ENCODE data around the gene DST.

The DST gene

DNA sequence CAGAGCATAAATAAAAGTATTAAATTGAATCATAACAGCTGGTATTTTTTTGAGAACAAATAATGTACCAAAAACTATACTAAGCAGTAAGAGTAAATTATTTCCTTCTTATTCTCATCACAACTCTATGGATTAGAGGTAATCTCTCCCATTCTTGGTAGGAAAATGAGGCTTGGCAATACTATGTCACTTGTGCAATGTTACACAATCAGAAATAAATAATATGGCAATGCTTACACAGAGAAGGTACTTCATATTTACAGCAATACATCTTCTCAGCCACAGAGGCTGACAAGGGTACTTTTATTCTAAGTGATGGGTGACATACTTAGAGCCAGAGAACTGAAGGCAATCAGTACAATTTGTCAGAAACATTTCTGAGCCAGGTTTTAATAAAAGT is 3.9 kb downstream of the DST start:
- TF ChIP-seq, protein P1, sequence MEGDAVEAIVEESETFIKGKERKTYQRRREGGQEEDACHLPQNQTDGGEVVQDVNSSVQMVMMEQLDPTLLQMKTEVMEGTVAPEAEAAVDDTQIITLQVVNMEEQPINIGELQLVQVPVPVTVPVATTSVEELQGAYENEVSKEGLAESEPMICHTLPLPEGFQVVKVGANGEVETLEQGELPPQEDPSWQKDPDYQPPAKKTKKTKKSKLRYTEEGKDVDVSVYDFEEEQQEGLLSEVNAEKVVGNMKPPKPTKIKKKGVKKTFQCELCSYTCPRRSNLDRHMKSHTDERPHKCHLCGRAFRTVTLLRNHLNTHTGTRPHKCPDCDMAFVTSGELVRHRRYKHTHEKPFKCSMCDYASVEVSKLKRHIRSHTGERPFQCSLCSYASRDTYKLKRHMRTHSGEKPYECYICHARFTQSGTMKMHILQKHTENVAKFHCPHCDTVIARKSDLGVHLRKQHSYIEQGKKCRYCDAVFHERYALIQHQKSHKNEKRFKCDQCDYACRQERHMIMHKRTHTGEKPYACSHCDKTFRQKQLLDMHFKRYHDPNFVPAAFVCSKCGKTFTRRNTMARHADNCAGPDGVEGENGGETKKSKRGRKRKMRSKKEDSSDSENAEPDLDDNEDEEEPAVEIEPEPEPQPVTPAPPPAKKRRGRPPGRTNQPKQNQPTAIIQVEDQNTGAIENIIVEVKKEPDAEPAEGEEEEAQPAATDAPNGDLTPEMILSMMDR (IDR thresholded peaks at IDR 0.05; ENCODE audit: low read depth, low read length), result no peak
- H3K4me3 ChIP-seq (replicated peaks in 1 of 2; ENCODE audit: low read depth in 2 of 2, low read length in 2 of 2), result no peak overlapping the region
- no peak for DNase-seq (ENCODE audit: low read depth in 2 of 2)

DNA sequence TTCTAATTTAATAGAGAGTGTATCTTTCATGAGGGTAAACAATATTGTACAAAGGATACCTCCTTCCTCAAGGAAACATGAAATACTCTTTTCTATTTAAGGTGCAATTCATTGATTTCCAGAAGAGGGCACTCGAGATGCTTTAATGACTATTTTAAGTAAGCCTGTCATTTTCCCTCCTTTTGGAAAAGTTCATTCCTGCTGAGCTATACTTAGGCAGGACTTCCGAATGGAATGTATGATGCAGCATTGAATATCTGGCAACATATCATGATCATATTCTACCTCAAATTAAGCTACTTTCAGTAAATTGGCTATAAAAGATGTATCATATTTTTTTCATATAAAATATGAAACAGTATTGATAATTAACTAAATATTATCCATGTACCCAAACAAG is 5.0 kb downstream of the DST start:
- DNase-seq (ENCODE audit: low read depth in 2 of 2), result peak; percentile 86 to 87
- H3K4me3 ChIP-seq (replicated peaks in 1 of 2; ENCODE audit: low read depth in 2 of 2, low read length in 2 of 2), result no peak overlapping the region
- TF ChIP-seq, protein P1 (IDR thresholded peaks at IDR 0.05; ENCODE audit: low read depth, low read length), result peak; percentile 52

DNA sequence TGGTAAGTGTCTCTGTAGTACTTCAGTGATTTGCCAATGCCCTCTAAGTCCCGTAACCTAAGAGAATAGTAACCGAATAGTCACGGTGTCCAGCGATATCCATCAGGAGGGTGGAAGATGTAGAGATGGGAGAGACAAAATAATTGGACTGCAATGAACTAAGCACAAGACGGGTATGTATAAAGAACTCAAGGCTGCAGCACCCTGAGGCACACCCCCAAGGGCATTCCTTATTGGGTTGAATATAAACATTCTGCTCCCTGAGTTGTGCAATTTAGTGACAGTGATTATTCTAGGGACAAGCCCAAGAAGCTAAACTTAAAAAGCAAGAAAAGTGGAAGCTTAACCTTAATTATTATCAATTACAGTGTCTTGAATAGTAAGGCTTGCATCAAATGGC is 14.6 kb downstream of the DST start:
- H3K4me3 ChIP-seq (replicated peaks in 1 of 2; ENCODE audit: low read depth in 2 of 2, low read length in 2 of 2), result no peak overlapping the region
- no peak for DNase-seq (ENCODE audit: low read depth in 2 of 2)

DNA sequence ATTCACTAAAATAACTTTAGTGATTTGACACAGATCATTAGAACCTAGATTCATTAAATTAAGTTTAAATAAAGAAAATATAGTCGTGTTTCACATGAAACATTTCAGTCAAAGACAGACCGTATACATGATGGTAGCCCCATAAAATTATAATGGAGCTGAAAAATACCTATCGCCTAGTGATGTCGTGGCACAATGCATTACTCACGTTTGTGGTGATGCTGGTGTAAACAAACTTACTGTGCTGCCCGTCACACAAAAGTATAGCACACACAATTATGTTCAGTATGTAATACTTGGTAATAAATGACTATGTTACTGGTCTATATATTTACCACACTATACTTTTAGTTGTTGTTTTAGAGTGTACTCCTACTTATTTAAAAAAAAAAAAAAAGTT is 17.3 kb downstream of the DST start:
- no peak overlapping the region for H3K4me3 ChIP-seq (replicated peaks in 1 of 2; ENCODE audit: low read depth in 2 of 2, low read length in 2 of 2)
- TF ChIP-seq, protein P1 (IDR thresholded peaks at IDR 0.05; ENCODE audit: low read depth, low read length), result no peak
- no peak for DNase-seq (ENCODE audit: low read depth in 2 of 2)

More for the DNA sequence above, 14.6 kb downstream of the DST start:
- TF ChIP-seq, protein P1 (IDR thresholded peaks at IDR 0.05; ENCODE audit: low read depth, low read length), result no peak

DNA sequence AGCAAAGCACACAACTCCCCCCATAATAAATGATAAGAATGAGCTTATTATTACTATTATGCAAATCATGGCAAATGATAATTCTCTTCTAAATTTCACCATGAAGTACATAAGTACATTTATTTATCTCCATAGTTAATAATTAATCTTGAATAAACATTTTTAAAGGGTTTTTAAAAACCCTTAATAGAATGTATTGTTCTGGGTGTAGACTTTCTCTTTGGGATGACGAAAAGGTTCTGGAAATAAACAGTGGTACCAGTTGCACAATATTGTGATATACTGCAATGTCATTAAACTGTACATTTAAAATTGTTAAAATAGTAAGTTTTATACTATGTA is 18.0 kb downstream of the DST start:
- DNase-seq (ENCODE audit: low read depth in 2 of 2), result no peak
- no peak overlapping the region for H3K4me3 ChIP-seq (replicated peaks in 1 of 2; ENCODE audit: low read depth in 2 of 2, low read length in 2 of 2)
- TF ChIP-seq, protein P1 (IDR thresholded peaks at IDR 0.05; ENCODE audit: low read depth, low read length), result no peak

DNA sequence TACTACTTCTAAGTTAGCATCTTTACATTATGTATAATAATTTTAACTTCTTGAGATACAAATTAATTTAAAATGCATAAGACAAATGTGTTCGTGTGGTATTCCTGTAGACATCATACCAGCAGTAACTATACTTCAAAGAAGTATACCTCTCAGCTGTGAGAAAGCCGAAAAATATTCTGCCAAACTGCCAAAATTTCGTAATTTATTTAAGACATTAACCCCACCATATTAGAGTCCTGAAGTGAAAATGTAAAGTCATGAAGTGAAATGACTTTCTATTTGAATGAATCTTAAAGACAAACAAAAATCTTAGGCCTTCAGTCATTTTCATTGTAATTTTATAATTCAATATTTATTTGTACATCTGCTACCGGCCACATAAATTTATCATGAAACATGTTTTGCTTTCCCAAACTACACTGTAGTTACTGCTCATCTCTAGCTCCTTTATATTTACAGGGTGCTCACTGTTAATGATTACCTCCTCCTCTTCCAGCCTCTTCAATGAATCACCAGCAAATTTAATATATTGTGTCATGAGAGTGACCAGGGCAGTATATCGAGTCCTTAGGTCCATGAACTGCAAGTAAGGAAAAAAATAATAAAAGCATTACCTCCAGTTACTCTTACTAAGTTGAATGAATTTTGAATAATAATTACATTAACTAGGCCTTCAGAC is 18.5 kb downstream of the DST start:
- H3K4me3 ChIP-seq (replicated peaks in 1 of 2; ENCODE audit: low read depth in 2 of 2, low read length in 2 of 2), result no peak overlapping the region
- TF ChIP-seq, protein P1 (IDR thresholded peaks at IDR 0.05; ENCODE audit: low read depth, low read length), result no peak
- DNase-seq (ENCODE audit: low read depth in 2 of 2), result no peak

Data from cardiac fibroblast (primary cell).